ENCODE results near the gene SP3.

The SP3 gene

DNA sequence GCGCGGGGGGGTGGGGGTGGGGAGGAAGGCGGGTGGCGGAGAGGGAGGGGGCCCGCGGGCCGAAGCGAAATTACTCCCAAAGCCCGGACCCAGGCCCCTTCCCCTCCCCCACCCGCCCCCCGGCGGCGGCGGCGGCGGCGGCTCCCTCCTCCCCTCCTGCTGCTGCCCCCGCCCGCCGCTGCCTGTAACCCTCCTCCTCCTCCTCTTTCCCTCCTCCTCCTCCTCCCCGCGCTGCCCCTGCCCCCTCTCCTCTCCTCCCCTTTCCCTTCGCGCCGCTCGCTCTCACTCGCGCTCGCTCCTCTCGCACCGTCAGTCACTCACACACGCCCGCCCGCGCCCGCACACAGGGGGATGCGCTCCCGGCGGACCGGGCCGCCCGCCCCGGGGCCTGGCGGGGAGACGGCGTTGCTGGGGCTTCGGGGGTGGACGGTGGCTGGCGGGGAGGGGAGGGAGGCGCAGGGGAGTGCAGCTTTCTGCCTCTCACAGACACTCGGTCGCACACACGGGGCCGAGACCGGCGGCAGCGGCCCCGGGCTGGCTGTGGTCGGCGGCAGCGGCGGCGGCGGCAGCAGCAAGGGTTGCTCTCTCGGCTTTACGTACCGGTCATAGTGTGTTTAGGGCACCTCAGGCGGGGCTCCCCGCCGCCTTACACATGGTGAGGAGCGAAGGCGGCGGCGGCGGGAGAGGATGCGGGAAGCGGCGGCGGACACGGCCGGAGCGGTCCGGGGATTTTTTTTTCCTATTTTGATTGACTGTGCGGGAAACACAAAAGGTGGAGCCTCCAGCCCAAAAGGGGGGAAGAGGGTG, 405 bp downstream of the SP3 start:
- DNase-seq: peak; percentile 94

DNA sequence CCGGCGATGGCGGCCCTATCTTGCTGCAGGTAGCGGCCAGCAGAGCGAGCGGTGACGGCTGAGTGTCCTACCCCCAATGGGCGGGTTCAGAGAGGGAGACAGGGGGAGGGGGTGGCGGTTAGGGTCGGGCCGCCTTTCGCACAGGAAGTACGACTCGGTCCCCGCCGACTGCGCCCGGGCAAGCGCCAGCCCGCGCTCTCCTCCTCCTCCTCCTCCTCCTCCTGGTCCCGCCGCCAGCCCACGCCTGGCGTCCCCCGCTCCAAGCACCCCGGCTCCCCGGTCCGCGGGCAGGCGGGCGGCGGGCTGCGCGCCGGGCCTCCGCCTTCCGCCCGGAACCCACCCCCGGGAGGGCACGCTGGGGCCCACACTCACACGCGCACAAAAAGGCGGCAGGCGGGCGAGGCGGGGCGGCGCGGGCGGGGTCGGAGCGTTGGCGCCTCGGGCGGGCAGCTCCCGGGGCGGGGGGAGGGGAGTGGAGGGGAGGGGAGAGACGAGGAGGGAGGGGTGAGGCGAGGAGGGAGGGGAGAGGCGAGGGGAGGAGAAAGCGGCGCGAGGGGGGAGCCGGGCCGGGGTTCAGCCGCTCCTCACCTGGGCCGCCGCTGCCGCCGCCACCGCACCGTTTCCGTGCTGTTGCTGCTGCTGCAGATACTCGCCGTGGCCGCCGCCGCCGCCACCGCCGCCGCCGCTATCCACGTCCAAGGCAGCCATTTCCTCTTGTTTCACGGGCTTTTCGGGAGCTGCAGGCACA, 1.2 kb downstream of the SP3 start:
- DNase-seq: peak; percentile 96

DNA sequence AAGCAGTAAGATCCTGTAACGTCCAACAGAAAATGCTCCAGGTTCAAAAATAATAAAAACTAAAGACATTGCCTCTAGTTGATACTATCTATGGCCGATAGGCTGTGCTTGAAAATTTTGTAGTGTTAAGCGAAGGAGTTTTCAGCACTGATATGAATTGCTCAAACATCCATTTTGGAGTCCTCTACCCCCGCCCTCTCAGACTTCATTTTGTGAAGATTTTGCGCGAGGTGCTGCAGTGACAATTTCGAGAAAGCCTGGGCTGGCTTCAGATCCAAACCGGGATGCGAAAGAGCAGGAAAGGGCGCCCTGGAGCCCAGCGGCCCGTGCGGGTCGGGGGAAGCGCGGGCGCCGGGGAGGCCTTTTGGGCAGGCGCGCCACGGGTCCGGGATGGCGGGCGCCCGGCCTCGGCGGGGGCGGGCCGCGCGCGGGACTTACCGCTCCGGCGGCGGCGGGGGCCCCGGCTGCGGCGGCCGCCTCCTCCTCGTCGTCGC, 1.8 kb downstream of the SP3 start:
- no peak for DNase-seq

DNA sequence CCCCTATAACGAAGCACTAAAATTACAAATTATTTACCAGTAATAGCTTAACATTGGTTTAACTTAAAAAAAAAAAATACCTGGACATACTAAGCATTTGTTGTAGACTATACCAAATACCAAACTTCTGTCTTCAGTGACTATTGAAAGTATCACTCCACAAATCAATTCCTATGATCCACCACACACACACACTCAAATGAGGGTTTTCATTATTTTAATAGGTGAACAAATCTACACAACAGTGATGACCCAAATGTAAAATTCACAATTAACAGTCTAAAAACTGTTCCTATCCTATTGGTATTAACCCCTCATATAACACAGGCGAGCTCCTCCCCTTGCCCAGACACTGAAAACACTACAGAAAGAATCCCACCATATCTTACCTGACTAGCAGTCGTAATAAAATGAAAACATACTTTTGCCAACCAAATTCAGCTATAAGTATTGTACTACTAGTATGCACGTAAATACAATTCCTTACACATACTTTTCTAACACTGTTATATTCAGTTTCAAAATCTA, 2.5 kb downstream of the SP3 start:
- DNase-seq: no peak

DNA sequence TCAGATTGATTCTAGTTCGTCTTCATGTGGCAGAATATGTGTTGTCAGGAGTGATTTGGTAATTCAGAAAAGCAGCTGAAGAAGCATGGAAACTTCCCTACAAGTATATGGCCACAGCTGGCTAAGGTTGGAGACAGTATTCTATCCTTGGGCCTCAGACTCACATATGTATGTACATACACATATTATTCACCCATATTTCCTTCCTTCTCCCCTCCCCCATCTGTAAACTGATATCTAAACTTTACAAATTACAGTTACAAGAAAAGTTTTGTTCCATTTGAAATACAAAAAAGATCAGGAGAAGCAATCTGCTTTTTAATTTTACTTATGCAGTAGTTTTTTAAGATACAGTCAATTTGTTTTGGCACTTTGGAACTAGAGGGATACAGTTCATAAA, 3.1 kb downstream of the SP3 start:
- DNase-seq: no peak

DNA sequence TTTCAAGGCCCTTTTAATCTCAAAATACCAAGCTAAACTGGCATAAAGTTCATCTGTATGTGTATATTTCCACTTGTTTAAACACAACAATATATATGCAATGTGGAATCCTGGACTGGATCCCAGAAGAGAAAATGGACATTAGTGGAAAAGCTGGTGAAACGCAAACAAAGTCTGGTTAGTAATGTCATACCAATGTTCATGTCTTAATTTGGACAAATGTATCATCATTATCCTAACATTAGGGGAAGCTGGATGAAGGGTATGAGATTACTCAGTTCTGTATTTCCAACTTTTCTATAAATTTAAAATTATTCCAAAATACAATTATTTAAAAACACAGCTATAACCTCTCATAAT, 3.8 kb downstream of the SP3 start:
- no peak for DNase-seq

DNA sequence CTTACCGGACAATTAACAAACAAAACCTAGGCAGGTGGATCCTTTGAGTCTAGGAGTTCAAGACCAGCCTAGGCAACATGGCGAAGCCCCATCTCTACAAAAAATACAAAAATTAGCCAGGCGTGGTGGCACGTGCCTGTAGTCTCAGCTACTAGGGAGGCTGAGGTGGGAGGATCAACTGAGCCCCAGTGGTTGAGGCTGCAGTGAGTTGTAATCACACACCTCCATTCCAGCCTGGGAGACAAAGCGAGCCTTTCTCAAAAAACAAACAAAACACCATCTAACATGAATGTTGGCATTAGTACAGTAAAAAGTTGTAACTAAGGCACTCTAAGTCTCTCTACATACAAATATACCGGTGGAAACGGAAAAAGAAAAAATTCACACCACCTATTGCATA, 5.3 kb downstream of the SP3 start:
- no peak for DNase-seq

DNA sequence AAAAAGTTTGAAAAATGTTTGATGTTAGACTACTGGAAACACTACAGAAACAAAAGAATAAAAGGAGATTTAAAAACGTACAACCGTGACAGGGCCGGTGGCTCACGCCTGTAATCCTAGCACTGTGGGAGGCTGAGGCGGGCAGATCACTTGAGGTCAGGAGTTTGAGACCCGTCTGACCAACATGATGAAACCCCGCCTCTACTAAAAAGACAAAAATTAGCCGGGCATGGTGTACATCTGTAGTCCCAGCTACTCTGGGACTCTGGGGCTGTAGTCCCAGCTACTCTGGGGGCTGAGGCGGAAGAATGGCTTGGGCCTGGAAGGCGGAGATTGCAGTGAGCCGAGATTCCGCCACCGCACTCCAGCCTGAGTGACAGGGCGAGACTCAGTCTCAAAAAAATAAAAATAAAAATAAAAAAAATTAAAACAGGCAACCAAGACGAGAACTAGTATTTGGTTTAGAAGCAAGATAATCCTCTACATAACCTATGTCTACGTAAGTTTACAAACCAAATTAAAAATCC, 5.8 kb downstream of the SP3 start:
- DNase-seq: no peak

DNA sequence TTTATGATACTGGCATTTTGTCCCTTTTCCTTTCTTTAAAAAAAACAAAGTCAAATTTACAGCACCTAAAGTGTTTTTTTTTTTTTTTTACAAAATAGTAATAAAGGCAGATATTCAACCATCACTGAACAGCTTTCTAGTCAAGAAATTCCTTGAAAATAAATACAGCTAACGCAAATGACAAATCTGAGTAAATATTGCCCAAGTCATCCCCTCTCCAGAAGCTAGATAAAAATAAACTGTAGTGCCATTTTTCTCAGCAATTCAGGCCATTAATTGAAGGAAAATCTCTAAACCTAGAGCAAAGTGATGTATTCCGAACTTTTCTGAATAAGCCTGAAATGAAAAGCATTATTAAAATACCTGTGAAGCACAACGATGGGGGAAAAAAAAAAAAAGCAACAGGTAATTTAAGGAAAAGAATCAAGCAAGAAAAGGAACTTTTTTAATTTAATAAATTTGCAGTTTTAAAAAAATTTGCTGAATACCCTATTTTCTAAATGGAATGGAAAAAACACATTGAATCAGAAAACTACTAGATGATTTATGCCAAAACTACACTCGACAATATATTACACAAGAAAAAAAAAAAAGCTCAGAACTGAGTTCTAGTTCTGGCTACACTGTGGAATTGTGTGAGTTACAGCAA, 6.9 kb downstream of the SP3 start:
- no peak for DNase-seq

DNA sequence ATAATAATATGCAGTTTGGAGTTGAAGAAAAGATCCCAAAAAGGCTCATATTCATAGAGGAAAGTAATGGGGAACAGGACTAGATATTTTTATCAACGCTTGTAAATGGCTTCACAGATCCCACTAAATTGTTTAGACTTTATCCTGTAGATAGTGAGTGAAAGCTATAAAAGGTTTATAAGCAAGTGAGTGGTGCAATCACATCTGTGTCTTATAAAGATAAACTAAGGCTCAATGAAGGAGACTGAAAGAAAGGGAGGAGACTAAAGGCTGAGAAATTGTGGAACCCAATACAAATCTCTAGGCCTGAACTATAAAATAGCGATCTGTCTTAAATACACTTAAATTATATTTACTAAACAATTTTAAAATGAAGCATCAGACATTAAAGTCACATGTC, 7.7 kb downstream of the SP3 start:
- no peak for DNase-seq

DNA sequence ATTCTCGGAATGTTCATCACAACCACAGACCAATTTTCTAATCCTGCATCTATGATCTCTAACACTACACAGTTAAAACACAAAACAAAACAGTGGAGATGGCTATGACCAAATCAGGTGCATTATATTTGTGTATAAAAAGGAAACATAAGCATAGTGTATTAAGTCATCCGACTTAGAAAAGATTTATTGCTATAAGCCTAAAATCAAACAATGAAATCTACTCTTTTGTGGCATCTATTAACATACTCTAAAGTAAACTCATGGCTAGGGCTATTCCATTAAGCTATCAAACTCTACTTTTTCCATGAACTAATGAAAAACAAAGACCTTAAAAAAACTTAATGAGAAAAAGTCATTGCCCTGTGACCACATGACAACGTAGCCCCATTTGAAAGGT, 8.7 kb downstream of the SP3 start:
- no peak for DNase-seq

DNA sequence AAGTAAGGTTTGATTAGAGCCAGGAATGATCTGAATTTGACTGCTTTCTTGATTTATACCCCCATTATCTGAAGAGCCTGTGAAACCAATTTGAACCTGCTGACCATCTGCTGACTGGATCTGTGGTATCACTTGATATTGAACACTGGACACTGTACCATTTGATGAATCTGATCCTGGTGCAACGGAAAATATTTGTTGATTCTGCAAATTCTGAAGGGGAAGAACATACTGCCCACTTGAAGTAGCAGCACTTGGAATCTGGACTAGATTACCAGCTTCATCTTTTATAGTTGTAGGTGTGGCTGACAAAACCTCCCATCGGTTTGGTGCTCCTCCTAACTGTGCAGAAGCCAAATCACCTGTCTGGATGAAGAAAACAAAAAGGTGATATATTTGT, 9.3 kb downstream of the SP3 start:
- no peak for DNase-seq

DNA sequence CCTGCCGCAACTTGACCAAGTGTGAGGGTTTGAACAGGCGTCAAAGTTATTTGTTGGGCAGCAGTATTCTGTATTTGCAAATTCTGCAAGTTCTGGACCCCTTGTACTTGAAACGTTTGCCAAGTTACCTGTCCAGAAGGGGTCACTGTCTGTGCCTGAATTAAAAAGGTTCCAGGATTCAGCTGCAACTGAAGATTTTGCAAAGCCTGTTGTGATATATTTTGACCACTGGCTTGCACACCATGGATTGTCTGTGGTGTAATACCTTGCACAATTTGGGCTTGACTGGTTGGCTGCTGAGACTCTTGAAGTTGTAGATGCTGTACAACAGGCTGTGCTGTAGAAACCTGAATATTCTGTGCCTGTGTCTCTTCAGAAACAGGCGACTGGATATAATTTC, 10.2 kb downstream of the SP3 start:
- no peak for DNase-seq

DNA sequence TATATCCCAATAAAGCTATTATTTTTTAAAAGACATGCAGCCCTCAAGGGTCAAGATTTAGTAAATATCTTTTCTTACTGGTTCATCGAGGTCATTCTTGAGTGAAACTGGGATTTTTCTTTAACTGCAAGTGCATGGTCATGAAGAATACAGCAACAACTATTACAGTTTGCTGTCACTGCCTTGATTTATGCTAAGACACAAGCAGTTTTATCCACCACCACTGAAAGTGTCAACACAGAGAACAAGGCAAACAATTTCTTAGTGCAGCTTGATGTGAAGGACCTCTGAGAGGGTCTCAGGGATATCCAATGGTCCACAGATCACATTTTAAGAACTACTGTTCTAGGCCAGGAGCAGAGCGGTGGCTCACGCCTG, 12.1 kb downstream of the SP3 start:
- no peak for DNase-seq

DNA sequence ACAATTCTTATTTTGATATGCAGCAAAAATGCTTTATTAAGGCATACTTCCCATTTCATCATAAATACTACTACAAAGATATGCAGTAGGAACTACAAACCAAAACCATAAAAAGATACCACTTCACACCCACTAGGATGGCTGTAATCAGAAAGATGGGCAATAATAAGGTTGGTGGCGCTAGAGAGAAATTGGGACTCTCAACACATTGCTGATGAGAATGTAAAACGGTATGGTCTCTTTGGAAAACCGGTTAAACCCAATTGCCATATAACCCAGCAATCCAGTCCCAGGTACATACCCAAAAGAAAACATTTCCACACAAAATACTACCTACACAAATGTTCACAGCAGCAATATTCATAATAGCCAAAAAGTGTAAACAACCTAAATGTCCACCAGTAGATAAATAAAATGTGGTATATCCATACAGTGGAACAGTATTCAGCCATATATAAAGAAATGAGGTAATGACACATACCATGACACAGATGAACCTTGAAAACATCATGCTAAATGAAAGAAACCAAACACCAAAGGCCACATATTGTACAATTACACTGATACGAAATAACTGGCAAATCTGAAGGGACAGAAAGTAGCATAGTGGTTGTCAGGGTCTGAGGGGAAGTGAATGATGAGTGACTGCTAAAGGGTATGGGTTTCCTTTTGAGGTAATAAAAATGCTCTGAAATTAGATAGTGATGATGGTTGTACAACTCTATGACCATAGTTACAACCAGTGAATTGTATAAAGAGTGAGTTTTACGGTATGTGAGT, 12.7 kb downstream of the SP3 start:
- no peak for DNase-seq

DNA sequence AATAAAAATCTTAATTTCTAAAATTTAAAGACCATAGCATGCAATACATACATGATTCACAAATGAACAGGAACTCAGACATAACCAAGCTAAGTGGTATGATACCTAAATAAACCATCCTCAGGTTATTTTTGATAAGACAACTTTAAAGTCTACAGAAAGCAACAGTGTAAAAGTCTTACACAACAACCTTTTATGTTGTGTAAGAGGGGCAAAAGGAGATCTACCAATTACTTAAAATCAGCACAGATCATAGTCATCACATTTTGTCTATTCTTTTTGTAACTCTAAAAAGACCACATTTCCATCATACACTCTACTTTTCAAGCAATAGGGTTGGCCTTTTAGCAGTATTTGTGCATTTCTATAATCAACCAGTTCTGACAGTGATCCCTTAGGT, 16.3 kb downstream of the SP3 start:
- DNase-seq: no peak

DNA sequence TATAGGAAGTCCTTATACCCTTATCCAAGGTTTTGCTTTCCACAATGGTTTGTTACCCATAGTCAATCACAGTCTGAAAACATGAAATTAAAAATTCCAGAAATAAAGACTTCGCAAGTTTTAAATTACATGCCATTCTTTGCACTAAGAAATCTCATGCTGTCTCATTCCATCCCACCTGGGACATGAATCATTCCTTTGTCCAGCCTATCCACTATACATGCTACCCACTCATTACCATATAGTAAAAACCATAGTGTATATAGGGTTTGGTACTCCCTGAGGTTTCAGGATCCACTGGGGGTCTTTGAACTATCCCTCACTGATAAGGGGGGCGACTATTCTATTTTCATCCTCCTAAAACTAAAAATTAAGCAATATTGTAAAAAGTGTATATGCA, 17.0 kb downstream of the SP3 start:
- DNase-seq: no peak

DNA sequence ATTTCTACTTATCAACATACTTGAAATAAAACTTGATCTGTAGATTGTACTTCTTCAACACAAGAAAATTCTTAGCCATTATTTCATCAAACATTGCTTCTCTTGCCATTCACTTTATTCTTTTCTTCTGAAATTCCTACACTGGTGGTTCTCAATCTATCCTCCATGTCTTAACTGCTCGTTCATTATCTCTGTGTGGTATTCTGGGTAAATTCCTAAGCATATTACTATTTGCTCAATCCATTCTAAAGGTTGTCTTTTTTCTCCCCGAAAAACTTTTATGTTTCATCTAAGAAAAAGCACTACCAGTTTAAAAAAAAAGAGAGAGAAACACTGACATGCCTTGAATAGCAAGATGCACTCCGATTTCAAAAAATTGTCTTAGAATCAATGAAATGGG, 18.0 kb downstream of the SP3 start:
- no peak for DNase-seq

DNA sequence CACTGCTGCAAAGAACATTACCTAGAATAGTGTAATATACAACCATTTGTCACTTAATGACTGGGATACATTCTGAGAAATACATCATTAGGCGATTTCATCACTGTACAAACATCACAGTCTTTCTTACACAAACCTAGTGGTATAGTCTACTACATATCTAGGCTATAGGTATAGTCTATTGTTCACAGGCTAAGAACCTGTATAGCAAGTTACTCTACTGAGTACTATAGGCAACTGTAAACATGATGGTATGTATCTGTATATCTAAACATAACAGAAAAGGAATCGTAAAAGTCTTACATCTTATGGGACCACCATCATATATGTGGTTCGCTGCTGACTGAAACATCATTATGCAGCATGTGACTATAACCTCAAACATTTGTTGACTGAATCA, 21.4 kb downstream of the SP3 start:
- DNase-seq: no peak

DNA sequence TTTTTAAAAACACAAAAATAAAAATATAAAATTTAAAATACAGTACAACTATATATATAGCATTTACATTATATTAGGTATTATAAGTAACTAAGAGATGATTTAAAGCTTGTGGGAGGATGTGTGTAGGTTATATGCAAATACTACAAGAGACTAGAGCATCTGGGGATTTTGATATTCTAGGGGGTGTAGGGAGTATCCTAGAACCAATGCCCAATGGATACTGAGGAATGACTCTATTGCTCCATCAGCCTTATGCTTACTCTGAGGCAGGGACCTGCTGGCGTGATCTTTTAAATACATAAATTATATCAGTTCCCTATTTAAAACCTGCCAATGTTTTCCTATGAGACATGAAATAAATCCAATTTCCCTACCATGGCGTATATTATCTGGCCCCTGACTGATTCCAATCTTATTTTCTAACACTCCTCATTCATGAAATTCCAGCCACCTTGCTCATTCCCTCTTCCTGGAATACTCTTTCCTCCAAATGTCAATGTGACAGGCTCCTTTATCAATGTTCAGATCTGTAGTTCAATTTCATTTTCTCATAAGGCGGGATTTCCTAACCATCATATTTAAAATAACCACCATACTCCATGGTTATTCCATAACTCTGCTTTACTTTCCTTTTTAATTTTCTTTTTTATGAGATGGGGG, 22.2 kb downstream of the SP3 start:
- no peak for DNase-seq

DNA sequence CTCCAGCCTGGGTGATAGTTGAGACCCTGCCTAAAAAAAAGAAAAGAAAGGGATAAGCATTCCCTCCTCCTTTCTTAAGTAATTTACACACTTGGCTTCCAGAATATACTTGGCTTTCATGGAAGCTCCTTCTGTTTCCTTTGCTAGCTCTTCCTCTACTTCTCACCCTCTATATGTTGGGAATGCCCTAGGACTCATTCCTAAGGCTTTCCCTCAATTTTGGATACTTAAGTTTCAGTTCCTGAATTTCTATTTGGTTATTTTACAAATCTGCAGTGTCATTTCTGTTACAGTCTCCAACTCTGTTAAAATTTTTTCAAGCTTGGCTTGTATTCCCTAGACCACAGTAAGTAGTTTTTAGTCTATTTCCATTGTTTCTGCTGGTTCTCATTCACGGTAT, 23.6 kb downstream of the SP3 start:
- no peak for DNase-seq

All from right forelimb (tissue), 1 donor.